ENCODE measurements around the gene SLC51B.

Gene SLC51B

GRCh38 chr15:65054333-65055200 lies 9.4 kb downstream of the SLC51B start:
- no peak overlapping the region for H3K27ac Mint-ChIP-seq
- no peaks in the 10 kb centered on the region for H3K9me3 Mint-ChIP-seq
- H3K4me3 Mint-ChIP-seq = no peak overlapping the region
- ATAC-seq (peak; percentile 49), DNase-seq (ENCODE audit: low spot score in 2 of 2) (peak; percentile 37 to 74)
- H3K4me1 Mint-ChIP-seq = peaks cover 12% of the 10 kb centered on the region
- no peaks in the 10 kb centered on the region for H3K36me3 Mint-ChIP-seq

- peak; percentile 38 for ATAC-seq
These were observed 10.1 kb downstream of the SLC51B start for GRCh38 chr15:65055201-65055870.

DNA sequence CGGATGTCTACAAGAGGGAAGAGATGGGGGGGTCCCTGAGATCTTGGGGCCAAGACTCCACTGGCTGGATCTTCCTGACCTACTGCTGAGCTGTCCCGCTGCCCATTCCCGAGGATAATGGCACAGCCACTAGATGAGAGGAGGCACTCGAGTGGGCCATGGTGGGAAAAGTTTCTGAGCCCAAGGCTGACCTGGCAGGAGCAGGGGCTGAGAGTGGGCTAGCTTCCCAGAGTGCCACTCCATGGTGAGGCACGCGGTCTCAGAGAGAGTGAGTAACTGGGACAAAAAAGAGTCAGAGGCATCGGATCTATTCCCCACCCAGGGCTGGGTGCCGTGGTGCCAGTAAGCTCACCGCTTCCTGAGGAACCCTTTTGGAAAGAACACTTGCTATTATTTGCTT lies 10.9 kb downstream of the SLC51B start:
- Mint-ChIP-seq H3K4me1 (peaks cover 4% of the 10 kb centered on the region), H3K9me3 (no peaks in the 10 kb centered on the region), H3K36me3 (no peaks in the 10 kb centered on the region), H3K27ac (no peak overlapping the region), H3K4me3 (no peak overlapping the region)
- ATAC-seq = no peak
- DNase-seq (ENCODE audit: low spot score in 2 of 2) = no peak

More at GRCh38 chr15:65055201-65055870, 10.1 kb downstream of the SLC51B start:
- no peak for DNase-seq (ENCODE audit: low spot score in 2 of 2)
- no peak overlapping the region for H3K27ac Mint-ChIP-seq
- peaks cover 4% of the 10 kb centered on the region for H3K4me1 Mint-ChIP-seq
- H3K36me3 Mint-ChIP-seq = no peaks in the 10 kb centered on the region
- no peaks in the 10 kb centered on the region for H3K9me3 Mint-ChIP-seq
- H3K4me3 Mint-ChIP-seq = no peak overlapping the region

GRCh38 chr15:65056868-65057548 lies 11.8 kb downstream of the SLC51B start:
- peaks cover 4% of the 10 kb centered on the region for H3K4me1 Mint-ChIP-seq
- no peak overlapping the region for H3K4me3 Mint-ChIP-seq
- no peak for ATAC-seq
- DNase-seq (ENCODE audit: low spot score in 2 of 2) = no peak
- H3K27ac Mint-ChIP-seq = no peak overlapping the region
- H3K36me3 Mint-ChIP-seq = no peaks in the 10 kb centered on the region
- no peaks in the 10 kb centered on the region for H3K9me3 Mint-ChIP-seq

GRCh38 chr15:65057549-65057940 lies 12.4 kb downstream of the SLC51B start:
- Mint-ChIP-seq H3K4me1 (peaks cover 4% of the 10 kb centered on the region), H3K9me3 (no peaks in the 10 kb centered on the region), H3K36me3 (no peaks in the 10 kb centered on the region), H3K27ac (no peak overlapping the region), H3K4me3 (no peak overlapping the region)
- ATAC-seq = no peak
- DNase-seq (ENCODE audit: low spot score in 2 of 2) = no peak

GRCh38 chr15:65058394-65059368 lies 13.5 kb downstream of the SLC51B start:
- ATAC-seq = no peak
- H3K4me3 Mint-ChIP-seq = no peak overlapping the region
- peaks cover 4% of the 10 kb centered on the region for H3K4me1 Mint-ChIP-seq
- H3K27ac Mint-ChIP-seq = no peak overlapping the region
- no peak for DNase-seq (ENCODE audit: low spot score in 2 of 2)
- no peaks in the 10 kb centered on the region for H3K36me3 Mint-ChIP-seq
- no peaks in the 10 kb centered on the region for H3K9me3 Mint-ChIP-seq

DNA sequence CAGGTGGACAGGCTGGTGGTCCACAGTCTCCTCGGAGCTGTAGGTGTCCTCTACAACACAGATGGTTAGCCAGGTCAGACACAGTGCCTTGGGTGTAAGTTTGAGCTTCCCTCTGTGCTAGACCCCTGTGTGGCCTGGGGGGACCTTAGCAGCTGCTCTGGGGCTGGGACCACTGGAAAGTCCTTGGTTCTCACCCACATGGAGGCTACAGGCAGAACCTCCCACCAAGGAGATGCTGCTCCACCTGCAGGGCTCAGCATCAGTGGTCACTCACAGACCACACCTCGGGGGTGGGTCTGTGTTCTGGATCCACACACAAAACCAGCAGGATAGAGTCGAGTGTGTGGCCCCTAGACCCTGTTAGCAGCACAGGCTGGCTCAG lies 14.2 kb downstream of the SLC51B start:
- DNase-seq (ENCODE audit: low spot score in 2 of 2) (no peak), ATAC-seq (no peak)
- no peaks in the 10 kb centered on the region for H3K9me3 Mint-ChIP-seq
- H3K4me3 Mint-ChIP-seq = no peak overlapping the region
- no peaks in the 10 kb centered on the region for H3K36me3 Mint-ChIP-seq
- no peak overlapping the region for H3K27ac Mint-ChIP-seq
- H3K4me1 Mint-ChIP-seq = peaks cover 4% of the 10 kb centered on the region

- no peaks in the 10 kb centered on the region for H3K9me3 Mint-ChIP-seq
- DNase-seq (ENCODE audit: low spot score in 2 of 2) (no peak), ATAC-seq (no peak)
- H3K36me3 Mint-ChIP-seq = no peaks in the 10 kb centered on the region
- H3K4me3 Mint-ChIP-seq = no peak overlapping the region
- H3K4me1 Mint-ChIP-seq = peaks cover 4% of the 10 kb centered on the region
- H3K27ac Mint-ChIP-seq = no peak overlapping the region
These were observed 14.9 kb downstream of the SLC51B start for GRCh38 chr15:65059931-65060596.

DNA sequence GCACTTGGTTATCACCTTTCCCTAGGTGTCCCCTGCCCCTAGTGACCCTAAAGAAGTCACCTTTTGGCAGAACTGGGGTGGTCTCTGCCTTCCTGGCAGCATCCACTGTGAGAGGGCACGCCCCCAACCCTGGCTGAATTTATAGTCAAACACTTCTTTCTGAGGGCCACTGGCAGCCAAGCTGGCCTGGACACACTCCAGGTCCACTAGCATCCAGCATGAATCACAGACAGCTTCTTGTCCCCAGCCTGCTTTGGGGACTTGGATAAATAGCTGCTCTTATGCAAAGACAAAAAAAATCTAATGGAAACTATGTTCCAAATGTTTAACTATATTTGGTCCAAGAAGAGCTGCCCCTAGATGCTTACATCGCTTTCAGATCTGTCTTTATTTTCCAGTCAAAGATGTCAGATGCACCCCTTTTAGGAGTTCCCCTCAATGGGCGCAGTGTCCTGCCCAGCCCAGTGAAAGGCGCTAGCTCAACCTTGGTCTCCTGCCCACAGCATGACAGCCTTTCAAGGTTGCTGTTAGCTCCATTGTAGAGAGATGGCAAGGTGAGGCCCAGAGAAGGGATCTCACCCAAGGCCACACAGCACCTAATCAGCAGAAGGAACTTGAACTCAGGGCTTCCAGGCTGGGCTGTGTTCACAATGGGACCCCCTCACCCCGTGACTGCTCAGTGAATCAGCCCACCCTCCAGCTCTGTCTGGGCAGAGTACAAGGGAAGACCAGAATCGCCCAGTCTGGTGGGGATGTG lies 15.6 kb downstream of the SLC51B start:
- no peaks in the 10 kb centered on the region for H3K36me3 Mint-ChIP-seq
- H3K4me1 Mint-ChIP-seq = no peaks in the 10 kb centered on the region
- DNase-seq (ENCODE audit: low spot score in 2 of 2) (no peak), ATAC-seq (no peak)
- no peaks in the 10 kb centered on the region for H3K9me3 Mint-ChIP-seq
- H3K4me3 Mint-ChIP-seq = no peak overlapping the region
- no peak overlapping the region for H3K27ac Mint-ChIP-seq

DNA sequence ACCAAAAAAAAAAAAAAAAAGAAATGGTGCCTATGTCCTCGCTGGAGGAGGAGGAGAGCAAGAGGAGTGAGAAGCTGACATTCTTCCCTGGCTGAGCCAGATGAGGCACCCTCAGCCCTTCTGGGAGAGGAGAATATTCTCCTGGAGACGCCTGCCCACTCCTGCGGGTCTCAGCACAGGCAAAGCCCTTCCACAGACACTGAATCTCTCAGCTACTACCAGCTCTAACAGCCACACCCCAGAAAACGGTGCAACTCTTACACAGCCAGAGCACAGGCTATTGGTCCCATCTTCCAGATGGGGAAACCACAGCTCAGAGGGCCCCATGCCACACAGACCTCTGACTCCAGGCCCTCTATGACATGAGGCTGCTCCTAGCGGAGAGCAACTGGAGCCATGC lies 16.9 kb downstream of the SLC51B start:
- Mint-ChIP-seq H3K4me1 (peaks cover 2% of the 10 kb centered on the region), H3K9me3 (no peaks in the 10 kb centered on the region), H3K27ac (no peak overlapping the region), H3K4me3 (no peak overlapping the region), H3K36me3 (no peaks in the 10 kb centered on the region)
- ATAC-seq (no peak), DNase-seq (ENCODE audit: low spot score in 2 of 2) (no peak)

GRCh38 chr15:65062726-65063125 lies 17.5 kb downstream of the SLC51B start:
- Mint-ChIP-seq H3K9me3 (no peaks in the 10 kb centered on the region), H3K4me3 (no peak overlapping the region), H3K4me1 (peaks cover 7% of the 10 kb centered on the region), H3K27ac (no peak overlapping the region), H3K36me3 (no peaks in the 10 kb centered on the region)
- ATAC-seq = no peak
- DNase-seq (ENCODE audit: low spot score in 2 of 2) = no peak

DNA sequence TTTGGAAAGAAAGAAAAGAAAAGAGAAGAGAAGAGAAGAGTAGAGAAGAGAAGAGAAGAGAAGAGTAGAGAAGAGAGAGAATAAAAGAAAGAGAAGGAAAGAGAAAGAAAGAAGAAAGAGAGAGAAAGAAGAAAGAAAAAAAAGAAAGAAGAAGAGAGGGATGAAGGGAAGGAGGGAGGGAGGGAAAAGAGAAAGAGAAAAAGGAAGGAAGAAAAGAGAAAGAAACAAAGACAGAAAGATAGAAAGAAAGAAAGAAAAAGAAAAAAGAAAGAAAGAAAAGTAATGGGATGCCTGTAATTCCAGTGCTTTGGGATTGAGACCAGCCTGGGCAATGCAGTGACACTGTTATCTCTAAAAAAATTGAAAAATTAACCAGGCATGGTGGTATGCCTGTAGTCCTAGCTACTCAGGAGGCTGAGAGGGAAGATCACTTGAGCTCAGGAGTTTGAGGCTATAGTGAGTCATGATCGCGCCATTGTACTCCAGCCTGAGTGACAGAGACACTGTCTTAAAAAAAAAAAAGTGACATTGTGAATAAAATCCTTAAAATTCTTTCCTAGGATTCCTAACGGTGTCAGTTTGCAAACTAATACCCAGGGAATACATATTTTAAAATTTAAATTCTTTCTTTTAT lies 20.9 kb downstream of the SLC51B start:
- Mint-ChIP-seq H3K27ac (no peak overlapping the region), H3K36me3 (no peaks in the 10 kb centered on the region), H3K4me3 (no peak overlapping the region), H3K9me3 (no peaks in the 10 kb centered on the region), H3K4me1 (peaks cover 12% of the 10 kb centered on the region)
- ATAC-seq (no peak), DNase-seq (ENCODE audit: low spot score in 2 of 2) (no peak)

DNA sequence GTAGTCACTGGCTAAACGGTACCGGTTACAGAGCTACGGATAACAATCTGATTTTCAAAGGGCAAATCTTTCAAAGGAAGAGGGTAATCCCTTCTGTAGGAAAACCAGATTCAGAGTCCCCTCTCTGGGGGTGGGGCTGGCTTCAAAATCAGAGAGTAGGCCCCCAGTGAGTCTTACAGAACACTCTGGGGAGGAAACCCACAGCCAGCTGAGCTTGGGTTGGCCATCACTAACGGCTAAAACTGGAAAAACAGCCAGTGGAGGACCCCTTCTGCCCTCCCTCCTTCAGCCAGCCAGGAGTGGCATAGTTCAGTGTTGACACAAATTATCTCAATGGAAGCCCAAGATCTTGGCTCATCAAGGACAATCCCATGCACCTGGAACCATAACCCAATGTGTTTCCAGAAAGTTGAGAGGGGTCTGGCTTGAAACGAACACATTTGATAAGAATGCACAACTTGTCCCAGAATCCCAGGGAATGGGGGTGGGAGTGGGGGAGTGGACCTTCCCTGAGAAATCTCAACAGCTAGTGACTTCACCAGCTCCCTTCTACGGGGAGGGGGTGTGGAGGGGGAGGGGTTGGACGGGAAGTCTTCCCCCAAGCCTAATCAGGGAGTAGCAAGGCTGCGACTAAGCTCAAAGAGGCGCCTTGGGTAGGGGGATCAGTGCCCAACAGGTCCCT lies 21.6 kb downstream of the SLC51B start:
- Mint-ChIP-seq H3K4me1 (peaks cover 12% of the 10 kb centered on the region), H3K27ac (no peak overlapping the region), H3K36me3 (no peaks in the 10 kb centered on the region), H3K9me3 (no peaks in the 10 kb centered on the region), H3K4me3 (peak overlapping the region; percentile 42)
- ATAC-seq (no peak), DNase-seq (ENCODE audit: low spot score in 2 of 2) (no peak)
